Measurements from ENCODE around the gene SSC5D. TPM values are rescaled to one million over a fixed set of nuclear protein-coding genes. Genes with fewer than 3 reads are reported as not detected.
A peak's percentile ranks its signal among the peaks of the same experiment; 100 is the strongest.
"Not testable (repeated sequence)": the region's sequence is repeated elsewhere in the genome, so short reads cannot be mapped to it uniquely, and the experiment has no call there.

Gene SSC5D
- total and polyA plus RNA-seq, 9 of the 15 experiments (the other 6 are each of a cell fraction or from before 2014, with no cell fraction given) = 0.04 to 0.71 (median 0.14) TPM; not detected in 2

- BruUV-seq (replicated peaks); POLR2A ChIA-PET; ATAC-seq: not testable (repeated sequence)
Measured at GRCh38 chr19:55534280-55534679, 46.0 kb downstream of the SSC5D start.

DNA sequence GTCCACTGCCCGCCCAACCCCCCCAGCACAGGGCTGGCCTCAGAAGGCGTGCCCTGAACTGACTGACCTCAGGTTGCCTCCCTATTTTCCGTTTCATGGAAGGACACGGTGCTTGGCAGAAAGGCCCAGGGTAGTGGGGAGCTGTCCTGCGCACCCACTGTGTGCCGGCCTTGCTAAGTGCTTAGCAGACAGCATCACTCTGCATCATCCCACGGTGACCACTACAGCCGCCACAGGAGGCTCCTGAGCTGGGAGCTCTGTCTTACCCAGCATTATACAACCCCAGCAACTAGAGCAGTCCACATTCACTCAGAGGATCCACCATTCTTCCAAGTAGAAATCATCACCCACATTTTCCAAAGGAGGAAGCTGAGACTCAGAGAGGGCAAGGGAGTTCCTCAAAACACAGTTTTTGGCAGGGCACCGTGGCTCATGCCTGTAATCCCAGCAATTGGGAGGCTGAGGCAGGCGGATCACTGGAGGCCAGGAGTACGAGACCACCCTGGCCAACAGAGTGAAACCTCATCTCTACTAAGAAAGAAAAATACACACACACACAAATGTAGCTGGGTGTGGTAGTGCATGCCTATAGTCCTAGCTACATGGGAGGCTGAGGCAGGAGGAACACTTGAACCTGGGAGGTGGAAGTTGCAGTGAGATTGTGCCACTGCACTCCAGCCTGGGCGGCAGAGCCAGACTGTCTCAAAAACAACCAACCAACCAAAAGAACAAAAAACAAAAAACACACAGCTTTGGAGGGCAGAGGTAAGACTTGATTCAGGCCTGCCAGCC, 47.1 kb downstream of the SSC5D start:
- no peaks in the 10 kb centered on the region for H3K27me3 ChIP-seq (ENCODE audit: control insufficient read depth in 2 of 2, insufficient read depth in 2 of 2, low read length in 2 of 2)
- TF ChIP-seq ZNF239 (CRISPR knock-in tag; IDR thresholded peaks at IDR 0.05) = no peak
- no peak for TF ChIP-seq SPI1 (IDR thresholded peaks at IDR 0.05; ENCODE audit: borderline replicate concordance, low read depth, low read length)
- TF ChIP-seq COPS2 (conservative IDR thresholded peaks at IDR 0.05) = no peak
- no peak for TF ChIP-seq ZNF75A (CRISPR knock-in tag; IDR thresholded peaks at IDR 0.05)
- no peak for TF ChIP-seq ZNF717 (CRISPR knock-in tag; IDR thresholded peaks at IDR 0.05)
- TF ChIP-seq, protein P1, sequence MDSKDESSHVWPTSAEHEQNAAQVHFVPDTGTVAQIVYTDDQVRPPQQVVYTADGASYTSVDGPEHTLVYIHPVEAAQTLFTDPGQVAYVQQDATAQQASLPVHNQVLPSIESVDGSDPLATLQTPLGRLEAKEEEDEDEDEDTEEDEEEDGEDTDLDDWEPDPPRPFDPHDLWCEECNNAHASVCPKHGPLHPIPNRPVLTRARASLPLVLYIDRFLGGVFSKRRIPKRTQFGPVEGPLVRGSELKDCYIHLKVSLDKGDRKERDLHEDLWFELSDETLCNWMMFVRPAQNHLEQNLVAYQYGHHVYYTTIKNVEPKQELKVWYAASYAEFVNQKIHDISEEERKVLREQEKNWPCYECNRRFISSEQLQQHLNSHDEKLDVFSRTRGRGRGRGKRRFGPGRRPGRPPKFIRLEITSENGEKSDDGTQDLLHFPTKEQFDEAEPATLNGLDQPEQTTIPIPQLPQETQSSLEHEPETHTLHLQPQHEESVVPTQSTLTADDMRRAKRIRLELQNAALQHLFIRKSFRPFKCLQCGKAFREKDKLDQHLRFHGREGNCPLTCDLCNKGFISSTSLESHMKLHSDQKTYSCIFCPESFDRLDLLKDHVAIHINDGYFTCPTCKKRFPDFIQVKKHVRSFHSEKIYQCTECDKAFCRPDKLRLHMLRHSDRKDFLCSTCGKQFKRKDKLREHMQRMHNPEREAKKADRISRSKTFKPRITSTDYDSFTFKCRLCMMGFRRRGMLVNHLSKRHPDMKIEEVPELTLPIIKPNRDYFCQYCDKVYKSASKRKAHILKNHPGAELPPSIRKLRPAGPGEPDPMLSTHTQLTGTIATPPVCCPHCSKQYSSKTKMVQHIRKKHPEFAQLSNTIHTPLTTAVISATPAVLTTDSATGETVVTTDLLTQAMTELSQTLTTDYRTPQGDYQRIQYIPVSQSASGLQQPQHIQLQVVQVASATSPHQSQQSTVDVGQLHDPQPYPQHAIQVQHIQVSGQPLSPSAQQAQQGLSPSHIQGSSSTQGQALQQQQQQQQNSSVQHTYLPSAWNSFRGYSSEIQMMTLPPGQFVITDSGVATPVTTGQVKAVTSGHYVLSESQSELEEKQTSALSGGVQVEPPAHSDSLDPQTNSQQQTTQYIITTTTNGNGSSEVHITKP (IDR thresholded peaks at IDR 0.05; ENCODE audit: partially characterized antibody) = peak; percentile 19
- TF ChIP-seq ZKSCAN1 (IDR thresholded peaks at IDR 0.05; ENCODE audit: low read depth, low read length) = peak; percentile 90
- CTCF ChIA-PET (ENCODE audit: low intra/inter-chr PET ratio) = no interaction called here
- H3K4me3 ChIP-seq = no peak overlapping the region
- no peak for FAIRE-seq
- intact Hi-C loops (cut with micrococcal nuclease) (no loop called here), in situ Hi-C loops (cut with MboI) (no loop called here)
- ATAC-seq = peak; percentile 42; the same call in 2 of the 3 replicates
- no peaks in the 10 kb centered on the region for H3K9me3 ChIP-seq (replicated peaks; ENCODE audit: control insufficient read depth, insufficient read depth, low read depth, low read length)
- peak in 1 of 4 experiments; percentile 12 for DNase-seq (ENCODE audit: extremely low read depth in 1 of 4, low spot score in 3 of 4)
- WGBS (ENCODE audit: insufficient coverage, low coverage, missing lambda C conversion rate) = 30% methylated on average over 11 of the region's 12 CpGs
- H3K4me2 ChIP-seq (ENCODE audit: insufficient read depth, low read length) = no peak overlapping the region
- H2AFZ ChIP-seq (ENCODE audit: low read depth, low read length) = no peak overlapping the region
- peak overlapping the region in 1 of 2 experiments; percentile 22; a peak in 1 of 4 replicates for H3K9ac ChIP-seq (ENCODE audit: insufficient read depth in 1 of 2, low read depth in 2 of 2, low read length in 2 of 2)
- no TSS peak for BruUV-seq (replicated peaks)
- H3K9me1 ChIP-seq (ENCODE audit: control insufficient read depth, insufficient read depth, low read length) = no peaks in the 10 kb centered on the region
- no peaks in the 10 kb centered on the region for H3K36me3 ChIP-seq (ENCODE audit: control insufficient read depth, insufficient read depth, low read length)
- H4K20me1 ChIP-seq (replicated peaks; ENCODE audit: control insufficient read depth, insufficient read depth, low read length) = no peaks in the 10 kb centered on the region
- H3K4me1 ChIP-seq (replicated peaks in 1 of 2; ENCODE audit: control insufficient read depth in 2 of 2, insufficient read depth in 2 of 2, low read length in 2 of 2) = peaks cover 0 to 36% of the 10 kb centered on the region in 2 experiments; a peak in 2 of 5 replicates
- POLR2A ChIA-PET = interaction anchor here (0.7 to 0.8 kb wide), 2 partner anchors 12 to 39 kb away, joined by 3 read pairs; no protein-coding TSS in a partner anchor
- no peak overlapping the region for H3K27ac ChIP-seq (ENCODE audit: extremely low read depth, low read depth, low read length)
- no peaks in the 10 kb centered on the region for H3K79me2 ChIP-seq (ENCODE audit: control insufficient read depth, insufficient read depth, low read length)

More at GRCh38 chr19:55534280-55534679, 46.0 kb downstream of the SSC5D start:
- FAIRE-seq; H3K36me3 ChIP-seq (ENCODE audit: control insufficient read depth, insufficient read depth, low read length); H3K9me1 ChIP-seq (ENCODE audit: control insufficient read depth, insufficient read depth, low read length); CTCF ChIA-PET (ENCODE audit: low intra/inter-chr PET ratio); intact Hi-C loops (cut with micrococcal nuclease); H3K79me2 ChIP-seq (ENCODE audit: control insufficient read depth, insufficient read depth, low read length); H4K20me1 ChIP-seq (replicated peaks; ENCODE audit: control insufficient read depth, insufficient read depth, low read length); H3K4me3 ChIP-seq; H2AFZ ChIP-seq (ENCODE audit: low read depth, low read length); in situ Hi-C loops (cut with MboI); DNase-seq (ENCODE audit: extremely low read depth in 1 of 4, low spot score in 3 of 4); H3K9me3 ChIP-seq (replicated peaks; ENCODE audit: control insufficient read depth, insufficient read depth, low read depth, low read length); H3K27ac ChIP-seq (ENCODE audit: extremely low read depth, low read depth, low read length); H3K27me3 ChIP-seq (ENCODE audit: control insufficient read depth in 2 of 2, insufficient read depth in 2 of 2, low read length in 2 of 2); H3K4me2 ChIP-seq (ENCODE audit: insufficient read depth, low read length); H3K9ac ChIP-seq (ENCODE audit: insufficient read depth in 1 of 2, low read depth in 2 of 2, low read length in 2 of 2): not testable (repeated sequence)
- H3K4me1 ChIP-seq (replicated peaks in 1 of 2; ENCODE audit: control insufficient read depth in 2 of 2, insufficient read depth in 2 of 2, low read length in 2 of 2) = peaks cover 0 to 39% of the 10 kb centered on the region in 2 experiments; a peak in 2 of 5 replicates
- TF ChIP-seq BCOR (IDR thresholded peaks at IDR 0.05) (peak; percentile 23; the same call in 1 of the 2 replicates), ZNF121 (CRISPR knock-in tag; conservative IDR thresholded peaks at IDR 0.05) (peak; percentile 59)
- WGBS (ENCODE audit: insufficient coverage, low coverage, missing lambda C conversion rate) = 36% methylated on average over 7 of the region's 7 CpGs
